Heart left ventricle (tissue), 16 donors: Measurements from ENCODE around the gene CENPS. TPM values are rescaled to one million over a fixed set of nuclear protein-coding genes. Genes with fewer than 3 reads are reported as not detected.
A peak's percentile ranks its signal among the peaks of the same experiment; 100 is the strongest.
"Not testable (repeated sequence)": the region's sequence is repeated elsewhere in the genome, so short reads cannot be mapped to it uniquely, and the experiment has no call there.

Source experiments
- ATAC-seq, 4 donors: fragments of 200-7000 bp; cut with Tn5 transposase; one replicate each; pipeline ENCODE4 v1.9.1; 2020 to 2022; ENCODE audit warnings: moderate library complexity in 4 of 4, mild to moderate bottlenecking in 3 of 4, moderate number of reproducible peaks in 1 of 4
- DNase-seq, 5 donors: peaks; one replicate each; pipeline ENCODE4 v3.0.0-alpha.2; 2020
- H3K27ac ChIP-seq, 12 donors: fragments of 200-600 bp; sonication (generic) in 4 of 12; one replicate each; pipeline versions ENCODE4 v1.5.0 to v1.8.0; 2016 to 2022; ENCODE audit warnings: mild to moderate bottlenecking in 2 of 12
- H3K27me3 ChIP-seq, 9 donors: fragments of 200-600 bp; sonication (generic) in 2 of 9; one replicate each; pipeline versions ENCODE4 v1.5.1 to v1.8.0; 2016 to 2022; ENCODE audit warnings: mild to moderate bottlenecking in 3 of 9
- H3K36me3 ChIP-seq, 9 donors: fragments of 200-600 bp; sonication (generic) in 2 of 9; one replicate each; pipeline versions ENCODE4 v1.5.0 to v1.8.0; 2018 to 2022; ENCODE audit warnings: mild to moderate bottlenecking in 2 of 9
- H3K4me1 ChIP-seq, 12 donors: fragments of 200-600 bp; sonication (generic) in 4 of 12; one replicate each; pipeline versions ENCODE4 v1.5.0 to v1.8.0; 2016 to 2022; ENCODE audit warnings: mild to moderate bottlenecking in 3 of 12
- H3K4me3 ChIP-seq, 12 donors: fragments of 200-600 bp; sonication (generic) in 4 of 12; one replicate each; pipeline versions ENCODE4 v1.5.0 to v1.8.0; 2017 to 2022; ENCODE audit warnings: mild to moderate bottlenecking in 9 of 12, moderate library complexity in 4 of 12
- H3K9me3 ChIP-seq, 12 donors: fragments of 200-600 bp; sonication (generic) in 4 of 12; one replicate each; pipeline versions ENCODE4 v1.5.0 to v1.8.0; 2016 to 2022; ENCODE audit warnings: mild to moderate bottlenecking in 1 of 12
- POLR2A ChIP-seq, 2 donors: fragments of 450-650 bp; IDR thresholded peaks; one replicate each; pipeline ENCODE4 v1.6.1; 2017; ENCODE audit warnings: antibody characterized with exemption in 2 of 2, mild to moderate bottlenecking in 2 of 2, moderate library complexity in 2 of 2
- WGBS, 4 donors: extraction: QIAGEN DNeasy Blood & Tissue Kit in 2 of 4; methylation state at CpG; one replicate each; pipeline versions ENCODE4 v1.1.5 to v1.1.7; 2013 to 2018; 5-methylcytosine and 5-hydroxymethylcytosine counted together
- intact Hi-C, 10 donors: fragments of 100-400 bp; cut with DNase I; formaldehyde crosslinking; loops; one replicate each; pipeline versions ENCODE4 v1.11.1 to v1.14.2; 2022
- polyA plus RNA-seq, 2 donors: library from polyadenylated mRNA; stranded (reverse); fragments of 200-250 nt; gene quantifications; one replicate each; pipeline ENCODE4 v1.2.3, GENCODE V29; 2013
- total RNA-seq, 9 donors: library from RNA; depleted of rRNA in 2 of 9; stranded (reverse); fragments of >200 nt in 2 of 9; fragmentation: NEBNext Ultra II Directional in 3 of 9; extraction: Animal tissue kit (Norgen Biotek cat#: 25700) in 3 of 9; gene quantifications; one replicate each; pipeline versions ENCODE4 v1.1.0 to v1.2.4, GENCODE V29; 2016 to 2023
- TF ChIP-seq, protein P1 (sequence below), 12 donors: fragments of 200-600 bp; sonication (generic) in 4 of 12; IDR thresholded peaks; one replicate each; pipeline versions ENCODE4 v1.5.0 to v1.8.0; 2018 to 2022; ENCODE audit warnings: antibody characterized with exemption in 12 of 12, mild to moderate bottlenecking in 5 of 12
- donor health status: ischemic (EF 13 %, LVEDD 7.1; RV severe dilation, severe dysfunction).
- donor health status: healthy with polysubstance abuse.
- donor health status: DM: no; HTN: yes; CAD: no.
- donor health status: DM: no; HTN: no; CAD: no.
- donor health status: ischemic (EF 25% LVEDD 6.9; RV normal size, moderate dysfunction).
- donor health status: ischemic (EF 25% LVEDD 5.7; RV mildly dilated, moderate dysfunction).
- donor health status: healthy.
- donor health status: DM: yes; HTN: yes; CAD: no.
- donor health status: ischemic (EF 35%, LVEDD 5.7; RV mildly dilated, moderate dysfunction).
- donor health status: nonischemic (EF 11% LVEDD 7.7; RV severe dilation, severe dysfunction).
- donor health status: DM: yes; HTN: yes; CAD: no.
- donor health status: PGD.
- donor health status: ischemic (EF 29% LVEDD 5.4; RV normal size, mild dysfunction).
- donor health status: nonischemic (EF 23%, LVEDD 6.1; RV moderate dilation, normal function).

Gene CENPS
- total and polyA plus RNA-seq, 11 donors: 2.4 to 11.6 (median 8.2) TPM

DNA sequence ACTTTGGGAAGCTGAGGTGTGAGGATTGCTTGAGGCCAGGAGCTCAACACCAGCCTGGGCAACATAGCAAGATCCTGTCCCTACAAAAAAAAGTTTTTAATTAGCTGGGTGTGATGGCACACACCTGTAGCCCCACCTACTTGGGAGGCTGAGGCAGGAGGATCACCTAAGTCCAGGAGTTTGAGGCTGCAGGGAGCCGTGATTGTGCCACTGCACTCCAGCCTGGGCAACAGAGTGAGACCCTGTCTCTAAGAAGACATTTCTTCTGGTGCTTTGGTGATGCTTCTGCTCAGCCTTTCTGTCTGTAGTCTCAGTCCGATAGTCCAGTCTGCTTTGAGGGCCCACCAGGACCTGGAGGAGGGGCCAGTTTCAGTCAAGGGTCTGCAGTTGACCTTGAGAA lies 23.0 kb upstream of the CENPS start:
- ATAC-seq: no peak
- no peak for DNase-seq
- TF ChIP-seq POLR2A (IDR thresholded peaks at IDR 0.05): no peak
- TF ChIP-seq, protein P1, sequence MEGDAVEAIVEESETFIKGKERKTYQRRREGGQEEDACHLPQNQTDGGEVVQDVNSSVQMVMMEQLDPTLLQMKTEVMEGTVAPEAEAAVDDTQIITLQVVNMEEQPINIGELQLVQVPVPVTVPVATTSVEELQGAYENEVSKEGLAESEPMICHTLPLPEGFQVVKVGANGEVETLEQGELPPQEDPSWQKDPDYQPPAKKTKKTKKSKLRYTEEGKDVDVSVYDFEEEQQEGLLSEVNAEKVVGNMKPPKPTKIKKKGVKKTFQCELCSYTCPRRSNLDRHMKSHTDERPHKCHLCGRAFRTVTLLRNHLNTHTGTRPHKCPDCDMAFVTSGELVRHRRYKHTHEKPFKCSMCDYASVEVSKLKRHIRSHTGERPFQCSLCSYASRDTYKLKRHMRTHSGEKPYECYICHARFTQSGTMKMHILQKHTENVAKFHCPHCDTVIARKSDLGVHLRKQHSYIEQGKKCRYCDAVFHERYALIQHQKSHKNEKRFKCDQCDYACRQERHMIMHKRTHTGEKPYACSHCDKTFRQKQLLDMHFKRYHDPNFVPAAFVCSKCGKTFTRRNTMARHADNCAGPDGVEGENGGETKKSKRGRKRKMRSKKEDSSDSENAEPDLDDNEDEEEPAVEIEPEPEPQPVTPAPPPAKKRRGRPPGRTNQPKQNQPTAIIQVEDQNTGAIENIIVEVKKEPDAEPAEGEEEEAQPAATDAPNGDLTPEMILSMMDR (IDR thresholded peaks at IDR 0.05): no peak
- peaks cover 3 to 100% (median 98%) of the 10 kb centered on the region in 9 donors for H3K36me3 ChIP-seq
- no peak overlapping the region for H3K27ac ChIP-seq
- H3K4me3 ChIP-seq: no peak overlapping the region
- H3K4me1 ChIP-seq: peaks cover 0 to 18% (median 0%) of the 10 kb centered on the region in 12 donors
- 91 to 96% (median 95%) methylated on average over 2 of the region's 2 CpGs for WGBS, 4 donors
- intact Hi-C loops: no loop called here
- no peaks in the 10 kb centered on the region for H3K27me3 ChIP-seq
- no peaks in the 10 kb centered on the region for H3K9me3 ChIP-seq

DNA sequence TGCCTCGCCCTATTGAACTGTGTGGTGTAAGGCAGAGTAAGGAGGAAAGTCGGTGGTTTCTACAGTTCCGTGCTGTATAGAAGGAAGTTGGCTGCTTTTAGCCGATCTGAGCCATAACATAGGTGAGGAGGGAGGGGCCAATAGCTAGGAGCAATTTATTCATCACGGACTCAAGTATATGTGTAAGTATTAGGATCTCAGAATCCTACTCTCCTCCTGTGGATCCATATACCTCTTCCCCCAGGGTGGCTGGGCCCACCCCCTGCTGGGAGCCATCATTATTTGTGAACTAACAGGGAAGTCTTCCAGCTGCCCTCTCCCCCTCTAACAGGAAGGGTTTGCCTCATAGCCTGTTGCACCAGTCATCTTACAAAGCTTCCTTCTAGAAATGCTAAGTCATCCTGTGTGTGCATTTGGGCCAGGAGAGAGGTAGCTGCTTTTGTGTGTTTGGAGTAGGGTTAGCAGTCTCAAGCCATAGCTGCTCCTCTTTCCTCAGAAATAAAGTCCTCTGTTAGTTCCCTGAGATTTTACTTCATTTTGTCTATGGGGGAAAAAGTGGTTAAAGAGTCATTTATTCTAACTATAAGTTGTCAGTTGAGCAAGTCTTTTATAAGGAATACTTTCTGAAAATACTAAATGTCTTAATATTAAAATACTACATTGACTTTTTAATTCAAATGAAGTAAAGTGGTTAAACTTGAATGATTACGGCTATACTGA lies 14.9 kb upstream of the CENPS start:
- Histone ChIP-seq H3K36me3 (peaks cover 3 to 100% (median 98%) of the 10 kb centered on the region in 9 donors), H3K27ac (peak overlapping the region in 3 of 12 donors; percentile 29 to 72 (median 31)), H3K9me3 (no peaks in the 10 kb centered on the region), H3K4me3 (peak overlapping the region in 1 of 12 donors; percentile 15), H3K4me1 (peaks cover 0 to 25% (median 0%) of the 10 kb centered on the region in 12 donors), H3K27me3 (no peaks in the 10 kb centered on the region)
- WGBS, 4 donors: 73 to 83% (median 80%) methylated on average over 6 of the region's 6 CpGs
- TF ChIP-seq, protein P1 (IDR thresholded peaks at IDR 0.05): no peak
- no peak for TF ChIP-seq POLR2A (IDR thresholded peaks at IDR 0.05)
- peak in 2 of 5 donors; percentile 32 to 34 for DNase-seq
- intact Hi-C loops: loop anchor here in 1 of 10 donors (5.0 kb wide), 1 partner anchor 33 kb away; no protein-coding TSS in a partner anchor
- ATAC-seq: peak in 3 of 4 donors; percentile 62 to 85 (median 65)

DNA sequence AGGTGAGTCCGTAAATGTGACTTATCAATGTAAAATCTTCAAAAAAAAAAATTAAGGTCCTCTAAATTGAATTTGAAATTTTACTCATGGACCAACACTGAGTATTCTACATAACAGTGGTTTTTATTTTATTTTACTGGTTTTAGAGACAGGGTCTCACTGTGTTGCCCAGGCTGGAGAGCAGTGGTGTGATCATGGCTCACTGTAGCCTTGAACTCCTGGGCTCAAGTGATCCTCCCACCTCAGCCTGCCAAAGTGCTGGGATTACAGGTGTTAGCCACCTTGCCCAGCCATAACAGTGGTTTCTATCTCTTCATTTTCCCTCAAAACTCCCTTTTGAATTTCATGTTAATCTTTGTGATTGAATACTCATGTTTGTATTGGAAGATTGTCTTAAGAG lies 14.3 kb upstream of the CENPS start:
- intact Hi-C loops: loop anchor here in 1 of 10 donors (5.0 kb wide), 1 partner anchor 34 kb away; no protein-coding TSS in a partner anchor
- not testable (repeated sequence) for H3K9me3 ChIP-seq, DNase-seq, ATAC-seq, H3K27me3 ChIP-seq, H3K4me3 ChIP-seq
- Histone ChIP-seq H3K36me3 (peaks cover 3 to 100% (median 98%) of the 10 kb centered on the region in 9 donors), H3K4me1 (peaks cover 0 to 25% (median 0%) of the 10 kb centered on the region in 12 donors), H3K27ac (peak overlapping the region in 2 of 12 donors; percentile 24 to 72)
- WGBS, 4 donors: 92 to 99% (median 97%) methylated on average over 1 of the region's 1 CpG

DNA sequence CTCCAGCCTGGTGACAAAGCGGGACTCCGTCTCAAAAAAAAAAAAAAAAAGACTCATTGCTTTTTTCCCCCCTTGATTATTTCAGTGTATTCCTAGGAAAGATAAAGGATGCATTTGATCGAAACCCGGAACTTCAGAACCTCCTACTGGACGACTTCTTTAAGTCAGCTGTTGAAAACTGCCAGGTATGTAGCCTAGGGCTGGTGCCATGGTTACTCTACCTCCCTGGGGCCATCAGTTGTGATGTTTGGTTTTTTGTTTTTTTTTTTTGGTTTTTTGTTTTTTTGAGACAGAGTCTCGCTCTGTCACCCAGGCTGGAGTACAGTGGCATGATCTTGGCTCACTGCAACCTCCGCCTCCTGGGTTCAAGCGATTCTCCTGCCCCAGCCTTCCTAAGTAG lies 11.5 kb upstream of the CENPS start:
- ATAC-seq, H3K27me3 ChIP-seq, H3K27ac ChIP-seq, H3K9me3 ChIP-seq, DNase-seq, H3K4me3 ChIP-seq: not testable (repeated sequence)
- Histone ChIP-seq H3K4me1 (peaks cover 0 to 24% (median 0%) of the 10 kb centered on the region in 12 donors), H3K36me3 (peaks cover 0 to 78% (median 72%) of the 10 kb centered on the region in 9 donors)
- intact Hi-C loops: loop anchor here in 1 of 10 donors (5.0 kb wide), 1 partner anchor 36 kb away; no protein-coding TSS in a partner anchor
- WGBS, 4 donors: 92 to 97% (median 96%) methylated on average over 8 of the region's 8 CpGs

DNA sequence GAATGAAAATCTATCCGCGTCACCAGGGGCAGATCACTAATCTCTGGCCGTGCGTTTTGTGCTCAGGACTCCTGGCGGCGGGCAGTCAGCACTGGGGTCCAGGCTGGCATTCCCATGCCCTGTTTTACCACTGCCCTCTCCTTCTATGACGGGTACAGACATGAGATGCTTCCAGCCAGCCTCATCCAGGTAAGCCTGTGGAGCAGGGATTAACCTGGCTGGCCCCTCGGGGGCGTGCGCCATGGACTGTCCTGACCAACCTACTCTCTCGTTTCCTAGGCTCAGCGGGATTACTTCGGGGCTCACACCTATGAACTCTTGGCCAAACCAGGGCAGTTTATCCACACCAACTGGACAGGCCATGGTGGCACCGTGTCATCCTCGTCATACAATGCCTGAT lies 10.9 kb upstream of the CENPS start:
- ATAC-seq: no peak
- H3K9me3 ChIP-seq: no peaks in the 10 kb centered on the region
- DNase-seq: no peak
- intact Hi-C loops: loop anchor here in 1 of 10 donors (5.0 kb wide), 1 partner anchor 37 kb away; no protein-coding TSS in a partner anchor
- WGBS, 4 donors: 88 to 94% (median 90%) methylated on average over 15 of the region's 15 CpGs
- no peaks in the 10 kb centered on the region for H3K27me3 ChIP-seq
- peaks cover 0 to 72% (median 66%) of the 10 kb centered on the region in 9 donors for H3K36me3 ChIP-seq
- peaks cover 0 to 18% (median 0%) of the 10 kb centered on the region in 12 donors for H3K4me1 ChIP-seq
- no peak for TF ChIP-seq POLR2A (IDR thresholded peaks at IDR 0.05)
- TF ChIP-seq, protein P1 (IDR thresholded peaks at IDR 0.05): no peak
- no peak overlapping the region for H3K4me3 ChIP-seq
- H3K27ac ChIP-seq: no peak overlapping the region
